Mammary epithelial cell (primary cell): ENCODE results near the gene TIMM44.

ENCODE experiments used
- EZH2 ChIP-seq: IDR thresholded peaks from 2 replicates; pipeline ENCODE4 v1.6.1; 2012; ENCODE audit warnings: low read length, inconsistent platforms, borderline replicate concordance
- TF ChIP-seq, protein P1 (sequence below), 2 donors: IDR thresholded peaks in 1 of 2; conservative IDR thresholded peaks in 1 of 2; 2 replicates each; pipeline ENCODE4 v1.5.1; 2011 to 2012; ENCODE audit warnings: inconsistent platforms in 2 of 2, low read length in 2 of 2, mild to moderate bottlenecking in 2 of 2, control low read depth in 1 of 2, low read depth in 1 of 2; ENCODE audit not compliant: insufficient read depth in 1 of 2; ENCODE audit errors: extremely low read depth in 1 of 2

DNA sequence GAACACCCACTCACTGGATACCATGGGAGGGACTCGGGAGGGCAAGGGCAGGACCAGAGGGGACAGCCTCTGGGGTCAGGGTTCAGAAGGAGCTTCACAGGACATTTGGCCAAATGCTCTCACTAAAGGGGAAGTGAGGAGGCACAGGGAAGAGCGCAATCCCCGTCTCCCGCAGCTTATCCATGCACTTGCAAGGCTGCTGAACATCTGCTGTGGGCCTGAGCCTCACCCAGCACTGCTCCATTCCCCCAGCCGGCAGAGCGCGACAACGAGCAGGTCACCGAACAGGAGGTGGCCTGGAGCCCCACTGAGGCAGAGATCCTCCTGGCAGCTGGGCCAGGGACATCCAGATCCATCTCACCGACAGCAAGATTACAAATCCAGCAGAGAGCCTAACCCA lies 38.6 kb upstream of the TIMM44 start:
- TF ChIP-seq EZH2, result no peak
- TF ChIP-seq, protein P1, sequence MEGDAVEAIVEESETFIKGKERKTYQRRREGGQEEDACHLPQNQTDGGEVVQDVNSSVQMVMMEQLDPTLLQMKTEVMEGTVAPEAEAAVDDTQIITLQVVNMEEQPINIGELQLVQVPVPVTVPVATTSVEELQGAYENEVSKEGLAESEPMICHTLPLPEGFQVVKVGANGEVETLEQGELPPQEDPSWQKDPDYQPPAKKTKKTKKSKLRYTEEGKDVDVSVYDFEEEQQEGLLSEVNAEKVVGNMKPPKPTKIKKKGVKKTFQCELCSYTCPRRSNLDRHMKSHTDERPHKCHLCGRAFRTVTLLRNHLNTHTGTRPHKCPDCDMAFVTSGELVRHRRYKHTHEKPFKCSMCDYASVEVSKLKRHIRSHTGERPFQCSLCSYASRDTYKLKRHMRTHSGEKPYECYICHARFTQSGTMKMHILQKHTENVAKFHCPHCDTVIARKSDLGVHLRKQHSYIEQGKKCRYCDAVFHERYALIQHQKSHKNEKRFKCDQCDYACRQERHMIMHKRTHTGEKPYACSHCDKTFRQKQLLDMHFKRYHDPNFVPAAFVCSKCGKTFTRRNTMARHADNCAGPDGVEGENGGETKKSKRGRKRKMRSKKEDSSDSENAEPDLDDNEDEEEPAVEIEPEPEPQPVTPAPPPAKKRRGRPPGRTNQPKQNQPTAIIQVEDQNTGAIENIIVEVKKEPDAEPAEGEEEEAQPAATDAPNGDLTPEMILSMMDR (conservative IDR thresholded peaks at IDR 0.05 in 1 of 2, IDR thresholded peaks at IDR 0.05 in 1 of 2; ENCODE audit: extremely low read depth in 1 of 2, insufficient read depth in 1 of 2, low read depth in 1 of 2, low read length in 2 of 2), result no peak
